Upper lobe of right lung (tissue), 1 donor: Measurements from ENCODE around the gene SCAPER. TPM values are rescaled to one million over a fixed set of nuclear protein-coding genes. Genes with fewer than 3 reads are reported as not detected.
"Not testable (repeated sequence)": the region's sequence is repeated elsewhere in the genome, so short reads cannot be mapped to it uniquely, and the experiment has no call there.

ENCODE experiments used
- ATAC-seq: fragments of 200-7000 bp; cut with Tn5 transposase; one replicate; pipeline ENCODE4 v1.9.1; 2020; ENCODE audit warnings: mild to moderate bottlenecking, moderate library complexity
- DNase-seq: peaks from one replicate; pipeline ENCODE4 v3.0.0-alpha.2; 2020
- H3K27ac ChIP-seq: fragments of 200-600 bp; one replicate; pipeline ENCODE4 v1.8.0; 2022
- H3K27me3 ChIP-seq: fragments of 200-600 bp; one replicate; pipeline ENCODE4 v1.8.0; 2022; ENCODE audit warnings: mild to moderate bottlenecking
- H3K36me3 ChIP-seq: fragments of 200-600 bp; one replicate; pipeline ENCODE4 v1.8.0; 2022
- H3K4me1 ChIP-seq: fragments of 200-600 bp; one replicate; pipeline ENCODE4 v1.8.0; 2022
- H3K4me3 ChIP-seq: fragments of 200-600 bp; one replicate; pipeline ENCODE4 v1.8.0; 2022; ENCODE audit warnings: mild to moderate bottlenecking
- H3K9me3 ChIP-seq: fragments of 200-600 bp; one replicate; pipeline ENCODE4 v1.8.0; 2022
- intact Hi-C: fragments of 100-400 bp; cut with DNase I; formaldehyde crosslinking; loops from one replicate; pipeline ENCODE4 v1.11.0; 2022
- total RNA-seq: library from RNA; stranded (reverse); fragmentation: NEBNext Ultra II Directional; extraction: Animal tissue kit (Norgen Biotek cat#: 25700); gene quantifications from one replicate; pipeline ENCODE4 v1.2.1, GENCODE V29; 2021
- TF ChIP-seq, protein P1 (sequence below): fragments of 200-600 bp; IDR thresholded peaks from one replicate; pipeline ENCODE4 v1.8.0; 2022; ENCODE audit warnings: antibody characterized with exemption
- donor health status: DM: no; HTN: yes; CAD: no; lungs with severe emphysema.

Gene SCAPER
- total RNA-seq, 1 donor from 2014 or later = 44.3 TPM

DNA sequence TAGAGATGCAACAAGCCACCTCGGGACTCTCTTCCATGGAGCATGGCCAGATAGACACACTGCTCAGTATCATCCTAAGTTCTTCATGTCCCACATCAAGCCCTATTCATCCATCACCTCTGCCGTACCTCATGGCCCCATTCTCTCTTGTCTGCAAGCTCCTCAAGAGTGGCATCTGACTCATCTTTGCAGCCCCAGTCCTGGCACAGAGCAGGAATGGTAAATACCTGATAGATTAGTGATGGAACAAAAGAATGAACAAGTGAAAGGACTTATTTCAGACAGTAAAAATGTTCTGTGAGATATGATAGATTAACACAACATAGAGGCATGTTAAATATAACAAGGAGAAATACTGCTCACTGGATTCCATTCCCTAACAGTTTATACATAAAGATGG, 392.2 kb downstream of the SCAPER start:
- Histone ChIP-seq H3K27me3 (no peaks in the 10 kb centered on the region), H3K27ac (no peak overlapping the region), H3K4me1 (no peaks in the 10 kb centered on the region), H3K4me3 (no peak overlapping the region), H3K36me3 (no peaks in the 10 kb centered on the region), H3K9me3 (no peaks in the 10 kb centered on the region)
- ATAC-seq (no peak), DNase-seq (no peak)
- intact Hi-C loops = no loop called here
- TF ChIP-seq, protein P1, sequence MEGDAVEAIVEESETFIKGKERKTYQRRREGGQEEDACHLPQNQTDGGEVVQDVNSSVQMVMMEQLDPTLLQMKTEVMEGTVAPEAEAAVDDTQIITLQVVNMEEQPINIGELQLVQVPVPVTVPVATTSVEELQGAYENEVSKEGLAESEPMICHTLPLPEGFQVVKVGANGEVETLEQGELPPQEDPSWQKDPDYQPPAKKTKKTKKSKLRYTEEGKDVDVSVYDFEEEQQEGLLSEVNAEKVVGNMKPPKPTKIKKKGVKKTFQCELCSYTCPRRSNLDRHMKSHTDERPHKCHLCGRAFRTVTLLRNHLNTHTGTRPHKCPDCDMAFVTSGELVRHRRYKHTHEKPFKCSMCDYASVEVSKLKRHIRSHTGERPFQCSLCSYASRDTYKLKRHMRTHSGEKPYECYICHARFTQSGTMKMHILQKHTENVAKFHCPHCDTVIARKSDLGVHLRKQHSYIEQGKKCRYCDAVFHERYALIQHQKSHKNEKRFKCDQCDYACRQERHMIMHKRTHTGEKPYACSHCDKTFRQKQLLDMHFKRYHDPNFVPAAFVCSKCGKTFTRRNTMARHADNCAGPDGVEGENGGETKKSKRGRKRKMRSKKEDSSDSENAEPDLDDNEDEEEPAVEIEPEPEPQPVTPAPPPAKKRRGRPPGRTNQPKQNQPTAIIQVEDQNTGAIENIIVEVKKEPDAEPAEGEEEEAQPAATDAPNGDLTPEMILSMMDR = no peak

DNA sequence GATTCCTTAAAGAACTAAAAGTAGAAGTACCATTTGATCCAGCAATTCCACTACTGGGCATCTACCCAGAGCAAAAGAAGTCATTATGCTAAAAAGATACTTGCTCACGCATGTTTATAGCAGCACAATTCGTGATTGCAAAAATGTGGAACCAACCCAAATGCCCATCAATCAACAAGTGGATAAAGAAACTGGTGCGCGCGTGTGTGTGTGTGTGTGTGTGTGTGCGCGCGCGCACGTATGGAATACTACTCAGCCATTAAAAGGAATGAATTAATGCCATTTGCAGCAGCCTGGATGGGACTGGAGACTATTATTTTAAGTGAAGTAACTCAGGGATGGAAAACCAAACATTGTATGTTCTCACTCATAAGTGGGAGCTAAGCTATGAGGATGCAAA, 394.5 kb downstream of the SCAPER start:
- DNase-seq, H3K36me3 ChIP-seq, H3K27ac ChIP-seq, H3K4me1 ChIP-seq, H3K4me3 ChIP-seq, H3K27me3 ChIP-seq, intact Hi-C loops, H3K9me3 ChIP-seq, ATAC-seq: not testable (repeated sequence)

DNA sequence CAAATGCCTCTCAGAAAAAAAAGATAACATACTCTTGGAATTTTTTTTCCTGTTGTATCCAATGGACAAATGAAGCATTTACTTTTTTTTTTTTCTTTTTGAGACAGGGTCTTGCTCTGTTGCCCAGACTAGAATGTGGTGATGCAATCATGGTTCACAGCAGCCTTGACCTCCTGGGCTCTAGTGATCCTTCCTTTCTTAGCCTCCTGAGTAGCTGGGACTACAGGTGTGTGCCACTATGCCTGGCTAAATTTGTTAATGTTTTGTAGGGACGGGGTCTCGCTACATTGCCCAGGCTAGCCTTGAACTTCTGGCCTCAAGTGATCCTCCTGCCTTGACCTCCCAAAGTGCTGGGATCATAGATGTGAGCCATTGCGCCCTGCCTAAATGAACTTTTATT, 401.3 kb downstream of the SCAPER start:
- H3K27ac ChIP-seq = no peak overlapping the region
- H3K36me3 ChIP-seq = no peaks in the 10 kb centered on the region
- H3K9me3 ChIP-seq = no peaks in the 10 kb centered on the region
- ATAC-seq (no peak), DNase-seq (no peak)
- no peaks in the 10 kb centered on the region for H3K27me3 ChIP-seq
- intact Hi-C loops = no loop called here
- no peak overlapping the region for H3K4me3 ChIP-seq
- TF ChIP-seq, protein P1 = no peak
- H3K4me1 ChIP-seq = no peaks in the 10 kb centered on the region

DNA sequence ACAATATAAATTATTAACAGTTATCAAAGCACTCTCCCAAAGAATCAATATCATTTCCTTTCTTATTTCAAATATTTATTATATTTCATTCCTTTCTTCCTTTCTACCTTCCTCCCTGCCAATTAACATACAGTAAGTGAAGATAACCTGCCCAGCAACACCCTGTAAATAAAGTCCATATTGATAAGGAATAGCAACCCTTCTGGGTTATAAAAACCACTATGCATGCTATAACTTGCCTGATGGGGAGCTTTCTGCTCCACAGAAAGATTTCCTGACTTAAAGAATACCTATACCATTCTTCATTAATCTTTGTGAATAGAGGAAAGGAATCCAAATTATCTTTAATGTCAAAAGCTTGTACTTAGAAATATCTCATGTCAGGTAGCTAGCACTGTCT, 402.0 kb downstream of the SCAPER start:
- Histone ChIP-seq H3K36me3 (no peaks in the 10 kb centered on the region), H3K27me3 (no peaks in the 10 kb centered on the region), H3K9me3 (no peaks in the 10 kb centered on the region), H3K4me3 (no peak overlapping the region), H3K4me1 (no peaks in the 10 kb centered on the region), H3K27ac (no peak overlapping the region)
- no peak for DNase-seq
- intact Hi-C loops = no loop called here
- TF ChIP-seq, protein P1 = no peak
- no peak for ATAC-seq

DNA sequence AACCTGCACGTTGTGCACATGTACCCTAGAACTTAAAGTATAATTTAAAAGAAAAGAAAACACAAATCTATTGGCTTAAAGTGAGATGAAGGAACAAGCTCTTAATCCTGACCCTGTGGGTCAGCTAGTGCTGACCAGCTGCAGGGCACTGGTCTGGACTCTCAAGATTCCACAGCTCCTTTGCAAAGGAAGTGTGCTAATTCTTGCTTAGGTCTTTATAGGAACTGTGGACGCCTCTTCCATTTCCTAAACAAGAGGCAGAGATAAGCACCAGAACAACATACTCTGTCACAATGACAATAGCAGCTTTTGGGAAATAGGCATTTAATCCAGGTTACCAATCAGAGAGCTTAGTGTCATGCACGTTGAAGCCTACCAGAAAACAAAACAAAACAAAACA, 402.5 kb downstream of the SCAPER start:
- no peak overlapping the region for H3K4me3 ChIP-seq
- no peaks in the 10 kb centered on the region for H3K9me3 ChIP-seq
- DNase-seq = no peak
- H3K4me1 ChIP-seq = no peaks in the 10 kb centered on the region
- no peaks in the 10 kb centered on the region for H3K27me3 ChIP-seq
- no peak for ATAC-seq
- TF ChIP-seq, protein P1 = no peak
- no peaks in the 10 kb centered on the region for H3K36me3 ChIP-seq
- intact Hi-C loops = no loop called here
- no peak overlapping the region for H3K27ac ChIP-seq

DNA sequence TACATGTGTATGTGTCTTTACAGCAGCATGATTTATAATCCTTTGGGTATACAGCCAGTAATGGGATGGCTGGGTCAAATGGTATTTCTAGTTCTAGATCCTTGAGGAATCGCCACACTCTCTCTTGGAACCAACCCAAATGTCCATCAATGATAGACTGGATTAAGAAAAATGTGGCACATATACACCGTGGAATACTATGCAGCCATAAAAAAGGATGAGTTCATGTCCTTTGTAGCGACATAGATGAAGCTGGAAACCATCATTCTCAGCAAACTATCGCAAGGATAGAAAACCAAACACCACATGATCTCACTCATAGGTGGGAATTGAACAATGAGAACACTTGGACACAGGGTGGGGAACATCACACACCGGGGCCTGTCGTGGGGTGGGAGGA, 403.0 kb downstream of the SCAPER start:
- H3K36me3 ChIP-seq, DNase-seq, H3K27ac ChIP-seq, ATAC-seq, H3K4me3 ChIP-seq, H3K27me3 ChIP-seq, intact Hi-C loops, H3K9me3 ChIP-seq, H3K4me1 ChIP-seq: not testable (repeated sequence)

DNA sequence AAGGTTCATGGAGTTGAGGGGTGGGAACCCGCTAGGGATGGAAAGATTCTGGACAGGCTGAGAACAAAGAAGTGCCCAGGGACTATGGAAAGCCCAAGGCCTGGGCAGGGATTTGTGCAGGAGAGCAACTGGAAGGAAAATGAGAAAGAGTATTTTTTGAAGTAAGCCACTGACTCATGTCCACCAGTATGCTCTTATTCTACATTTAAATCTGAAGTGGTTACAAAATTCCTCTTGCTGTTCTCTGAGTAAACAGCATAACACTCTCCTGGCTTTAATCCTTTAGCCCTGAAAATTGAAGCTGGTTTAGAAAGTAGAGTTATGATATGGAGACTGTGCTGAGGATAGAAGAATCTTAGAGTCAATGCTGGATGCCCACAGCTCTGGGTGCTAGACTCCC, 403.4 kb downstream of the SCAPER start:
- no peaks in the 10 kb centered on the region for H3K4me1 ChIP-seq
- no peak overlapping the region for H3K4me3 ChIP-seq
- peak; percentile 67 for ATAC-seq
- H3K27ac ChIP-seq = no peak overlapping the region
- H3K36me3 ChIP-seq = no peaks in the 10 kb centered on the region
- intact Hi-C loops = no loop called here
- DNase-seq = no peak
- H3K9me3 ChIP-seq = no peaks in the 10 kb centered on the region
- TF ChIP-seq, protein P1 = no peak
- no peaks in the 10 kb centered on the region for H3K27me3 ChIP-seq
